Activated CD8-positive, alpha-beta memory T cell treated with anti-CD3 and anti-CD28 coated beads, Interleukin-2, amount 50 U/mL, for 1 hour (primary cell): ENCODE data around the gene TAF5L.
"Not testable (repeated sequence)": the region's sequence is repeated elsewhere in the genome, so short reads cannot be mapped to it uniquely, and the experiment has no call there.

Experiments used
- DNase-seq: peaks from one replicate; pipeline ENCODE4 v3.0.0-alpha.2; 2020; ENCODE audit errors: extremely low read depth

TAF5L gene

GRCh38 chr1:229642376-229642775 lies 16.5 kb upstream of the TAF5L start:
- no peak for DNase-seq

DNA sequence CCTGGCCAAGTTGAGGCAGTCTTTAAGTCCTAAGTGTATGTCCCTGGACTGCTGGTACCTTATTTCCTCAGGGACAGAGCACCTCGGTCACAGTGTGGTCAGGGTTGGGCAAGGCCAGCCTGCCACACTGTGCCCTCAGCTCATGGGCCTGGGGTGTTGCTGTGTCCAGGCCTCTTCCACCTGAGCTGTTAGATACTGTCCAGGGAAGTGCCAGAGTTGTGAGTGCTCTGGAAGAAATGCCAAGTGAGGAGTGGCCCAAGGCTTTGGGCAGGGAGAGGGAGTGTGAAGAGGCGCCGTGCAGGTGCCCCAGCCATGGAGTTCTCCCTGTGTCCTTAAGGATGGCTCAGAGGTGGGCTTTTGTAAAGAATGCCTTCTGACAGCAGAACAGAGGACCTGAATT lies 15.4 kb upstream of the TAF5L start:
- no peak for DNase-seq

DNA sequence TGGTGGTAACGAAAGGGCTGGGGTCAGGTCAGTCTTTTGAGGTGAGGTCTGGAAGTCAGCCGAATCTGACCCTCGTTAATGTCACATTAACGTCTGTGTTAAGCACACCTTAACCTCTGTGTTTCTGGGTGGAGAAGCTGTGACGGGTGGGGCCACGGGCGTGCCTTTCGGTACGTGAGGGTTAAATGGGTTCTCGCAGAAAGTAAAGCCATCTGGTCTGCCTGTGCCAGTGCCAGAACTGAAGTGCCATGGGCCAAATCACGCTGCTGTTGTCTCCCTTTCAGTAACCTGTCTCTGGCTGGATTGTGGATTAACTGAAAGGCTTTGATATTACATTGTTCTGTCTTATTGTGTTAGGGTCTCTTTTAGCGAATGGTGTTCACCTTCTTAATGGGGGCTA lies 14.5 kb upstream of the TAF5L start:
- no peak for DNase-seq

- no peak for DNase-seq
Observed at GRCh38 chr1:229637746-229638145, 11.8 kb upstream of the TAF5L start.

DNA sequence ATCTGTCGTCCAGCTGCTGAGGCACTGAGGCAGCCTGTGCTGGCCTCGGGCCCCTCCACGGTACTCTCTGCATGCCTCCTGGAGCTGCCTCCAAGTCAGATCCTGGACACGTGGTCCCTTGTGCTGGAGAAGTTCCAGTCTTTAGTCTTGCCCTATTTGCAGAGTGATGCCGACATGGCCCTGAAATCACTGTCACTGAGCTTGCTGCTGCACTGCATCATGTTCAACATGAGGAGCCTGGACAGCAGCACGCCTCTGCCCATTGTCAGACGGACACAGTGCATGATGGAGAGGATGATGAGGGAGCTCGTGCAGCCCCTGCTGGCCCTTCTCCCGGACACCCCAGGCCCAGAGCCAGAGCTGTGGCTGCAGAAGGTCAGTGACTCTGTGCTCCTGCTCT lies 10.1 kb upstream of the TAF5L start:
- DNase-seq, result no peak

- DNase-seq, result no peak
Observed at GRCh38 chr1:229631966-229632365, 6.0 kb upstream of the TAF5L start.

DNA sequence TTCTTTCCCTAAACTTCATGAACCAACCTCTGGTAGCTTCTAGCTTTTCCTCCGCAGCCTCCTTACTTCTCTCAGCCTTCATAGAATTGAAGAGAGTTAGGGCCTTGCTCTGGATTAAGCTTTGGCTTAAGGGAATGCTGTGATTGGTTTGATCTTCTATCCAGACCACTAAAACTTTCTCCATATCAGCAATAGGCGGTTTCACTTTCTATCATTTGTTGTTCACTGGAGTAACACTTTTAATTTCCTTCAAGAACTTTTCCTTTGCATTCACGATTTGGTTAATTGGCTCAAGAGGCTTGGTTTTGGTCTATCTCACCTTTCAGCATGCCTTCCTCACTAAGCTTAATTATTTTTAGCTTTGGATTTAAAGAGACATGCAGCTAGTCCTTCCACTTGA lies 5.2 kb upstream of the TAF5L start:
- DNase-seq, result no peak

DNA sequence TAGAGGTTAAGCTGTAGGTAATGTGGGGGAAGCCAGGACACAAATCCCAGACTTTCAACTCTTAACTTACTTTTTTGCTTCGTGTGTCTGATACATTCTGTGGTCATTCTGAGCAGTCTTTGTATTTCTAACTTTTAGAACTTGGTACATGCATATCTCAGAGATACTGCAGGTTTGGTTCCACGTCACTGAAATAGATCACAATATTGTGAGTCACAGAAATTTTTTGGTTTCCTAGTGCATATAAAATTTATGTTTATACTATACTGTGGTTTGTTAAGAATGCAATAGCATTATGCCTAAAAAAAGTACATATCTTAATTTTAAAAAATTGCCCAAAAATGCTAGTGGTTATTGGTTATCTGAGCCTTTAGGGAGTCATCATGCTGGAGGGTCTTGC lies 3.3 kb upstream of the TAF5L start:
- DNase-seq, result no peak

GRCh38 chr1:229627003-229627402 lies 1.1 kb upstream of the TAF5L start:
- no peak for DNase-seq

GRCh38 chr1:229625071-229625914 lies 629 bp downstream of the TAF5L start:
- no peak for DNase-seq

DNA sequence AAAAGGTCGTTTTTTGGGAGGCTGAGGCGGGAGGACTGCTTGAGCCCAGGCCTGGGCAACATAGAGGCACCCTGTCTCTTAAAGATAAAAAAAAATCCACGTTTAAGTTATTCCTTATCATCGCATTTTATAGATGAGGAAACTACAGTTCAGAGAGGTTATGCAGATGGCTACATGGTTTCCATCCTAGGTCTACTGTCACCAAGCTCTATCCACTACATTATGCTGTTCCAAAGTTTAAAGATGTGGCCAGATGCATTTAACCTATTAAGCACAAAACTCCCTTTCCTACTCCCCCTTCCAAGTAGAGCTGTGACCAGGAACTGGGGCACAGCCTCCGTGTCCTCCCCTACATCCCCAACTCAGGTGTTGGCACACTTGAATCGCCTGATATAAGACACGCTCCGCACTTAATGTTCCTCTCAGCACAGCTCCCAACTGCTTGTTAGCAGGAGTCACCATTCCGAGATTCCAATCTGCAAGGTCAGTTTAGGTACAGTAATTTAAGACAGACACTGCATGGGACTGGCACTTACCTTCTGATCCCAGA lies 1.3 kb downstream of the TAF5L start:
- no peak for DNase-seq

DNA sequence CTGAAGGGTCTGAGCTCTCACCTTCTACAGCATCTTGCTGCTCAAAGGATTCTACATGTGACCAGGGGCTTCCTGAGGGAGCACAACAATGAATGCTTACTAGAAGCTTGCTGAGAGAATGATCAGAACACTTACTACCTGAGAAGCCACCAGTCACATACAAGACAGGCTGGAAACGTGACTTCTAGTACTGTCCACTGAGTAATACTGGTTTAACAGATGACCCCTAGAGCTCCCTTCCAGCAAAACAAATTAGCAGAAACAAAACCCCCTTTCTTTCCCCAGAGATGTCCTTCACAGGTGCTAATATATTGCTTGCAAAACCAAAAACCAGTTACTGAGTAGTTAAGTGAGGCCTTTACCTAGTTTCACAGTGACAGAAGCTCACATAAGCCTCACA lies 2.1 kb downstream of the TAF5L start:
- DNase-seq, result no peak

- no peak for DNase-seq
Observed at GRCh38 chr1:229623225-229623624, 2.7 kb downstream of the TAF5L start.

- not testable (repeated sequence) for DNase-seq
Observed at GRCh38 chr1:229622641-229623120, 3.2 kb downstream of the TAF5L start.

DNA sequence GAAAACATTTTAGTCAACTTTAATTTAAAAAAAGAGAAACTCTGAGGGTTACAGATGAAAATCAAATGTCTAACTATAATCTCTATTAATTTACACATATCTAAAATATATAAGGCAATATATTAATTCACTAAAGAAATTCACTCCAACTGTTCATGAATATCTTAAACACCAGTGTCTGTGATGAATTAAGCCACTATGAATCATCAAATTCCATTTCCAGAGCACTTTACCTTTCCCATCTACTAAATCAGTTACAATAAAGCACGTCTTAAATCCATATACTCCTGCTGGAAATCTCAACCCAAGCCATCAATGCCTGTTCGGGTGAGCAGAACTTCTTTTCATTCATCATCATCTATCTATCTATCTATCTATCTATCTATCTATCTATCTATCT lies 4.3 kb downstream of the TAF5L start:
- DNase-seq, result no peak

DNA sequence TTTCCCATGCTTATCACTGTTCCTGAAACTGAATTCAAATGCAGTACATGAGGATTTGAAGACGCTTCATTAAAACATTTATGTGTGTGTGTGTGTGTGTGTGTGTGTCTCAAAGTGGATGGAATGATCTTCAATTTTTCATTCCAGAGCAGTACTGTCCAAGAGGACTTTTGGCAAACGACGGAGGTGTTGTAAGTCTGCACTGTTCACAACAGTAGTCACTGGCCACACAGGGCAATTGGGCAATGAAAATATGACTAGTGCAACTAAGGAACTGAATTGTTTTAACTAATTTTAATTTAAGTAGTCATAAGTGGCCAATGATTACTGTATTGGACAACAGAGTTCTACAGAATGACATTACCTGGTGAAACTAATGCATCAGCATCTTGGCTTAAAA lies 5.0 kb downstream of the TAF5L start:
- DNase-seq, result no peak

DNA sequence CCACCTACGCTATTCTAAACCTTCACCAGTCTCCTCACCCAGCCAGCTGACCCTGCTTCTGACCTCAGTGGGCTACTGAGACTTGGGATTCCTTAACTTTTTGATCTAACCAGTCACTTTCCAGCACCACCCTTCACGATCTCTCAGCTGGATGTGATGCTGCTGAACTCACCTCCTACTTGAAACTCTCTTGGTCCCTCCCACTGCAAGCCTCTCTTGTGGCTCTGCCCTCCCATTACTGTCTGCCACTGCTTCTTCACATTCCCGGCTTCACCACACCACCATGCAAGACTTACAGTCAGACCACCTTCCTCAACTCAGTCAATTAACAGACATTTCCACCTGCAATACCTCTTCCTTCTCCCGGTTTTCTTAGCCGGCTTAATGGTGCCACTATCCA lies 6.3 kb downstream of the TAF5L start:
- DNase-seq, result no peak

GRCh38 chr1:229619002-229619401 lies 6.9 kb downstream of the TAF5L start:
- no peak for DNase-seq

GRCh38 chr1:229617351-229618100 lies 8.4 kb downstream of the TAF5L start:
- no peak for DNase-seq

- no peak for DNase-seq
Observed at GRCh38 chr1:229614701-229615100, 11.2 kb downstream of the TAF5L start.

DNA sequence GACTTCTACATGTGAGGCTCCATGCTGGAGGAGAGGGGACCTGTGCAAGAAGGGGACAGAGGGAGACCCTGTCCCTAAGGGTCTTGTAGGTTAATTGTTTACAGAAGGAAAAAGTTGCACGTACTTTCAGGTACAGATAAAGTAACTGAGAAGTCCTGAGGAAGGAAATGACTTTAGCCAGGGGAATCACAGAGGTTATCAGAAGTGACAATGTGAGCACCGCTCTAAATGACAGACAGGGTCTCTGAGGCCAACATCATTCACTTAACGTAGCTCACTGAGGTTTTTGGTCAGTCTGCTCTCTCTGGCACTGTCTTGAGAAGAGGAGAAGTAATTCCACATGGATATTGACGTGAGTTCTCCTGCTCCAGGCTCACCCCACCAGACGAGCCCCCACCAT lies 12.0 kb downstream of the TAF5L start:
- DNase-seq, result no peak

GRCh38 chr1:229608590-229608989 lies 17.3 kb downstream of the TAF5L start:
- no peak for DNase-seq

DNA sequence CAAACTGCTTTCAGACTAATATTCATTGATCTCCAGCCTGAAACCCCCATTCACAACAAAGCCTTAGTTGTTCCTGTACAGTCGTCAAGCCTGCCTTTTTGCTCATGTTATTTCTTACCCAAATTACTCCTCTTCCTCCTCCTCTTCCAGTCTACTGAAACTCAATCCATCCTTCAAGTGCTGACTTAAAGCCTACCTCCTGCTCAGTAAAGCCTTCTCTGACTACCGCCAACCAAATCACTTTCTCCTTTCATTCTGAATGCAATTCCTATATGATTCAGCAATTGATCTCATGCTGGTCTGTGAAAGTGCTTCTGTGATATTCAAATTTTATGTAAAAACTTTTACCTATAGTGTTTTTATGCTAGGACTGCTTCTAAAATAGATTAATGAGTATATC lies 18.6 kb downstream of the TAF5L start:
- DNase-seq, result no peak
